GM19324 (cell line): ENCODE measurements around the gene LCK.
A peak's percentile ranks its signal among the peaks of the same experiment; 100 is the strongest.

Experiments
- ATAC-seq: cut with Tn5 transposase; IDR thresholded peaks from one replicate; pipeline ENCODE4 v1.9.1; 2021; ENCODE audit warnings: mild to moderate bottlenecking, moderate library complexity; ENCODE audit not compliant: unreplicated experiment, low FRiP score

LCK gene

DNA sequence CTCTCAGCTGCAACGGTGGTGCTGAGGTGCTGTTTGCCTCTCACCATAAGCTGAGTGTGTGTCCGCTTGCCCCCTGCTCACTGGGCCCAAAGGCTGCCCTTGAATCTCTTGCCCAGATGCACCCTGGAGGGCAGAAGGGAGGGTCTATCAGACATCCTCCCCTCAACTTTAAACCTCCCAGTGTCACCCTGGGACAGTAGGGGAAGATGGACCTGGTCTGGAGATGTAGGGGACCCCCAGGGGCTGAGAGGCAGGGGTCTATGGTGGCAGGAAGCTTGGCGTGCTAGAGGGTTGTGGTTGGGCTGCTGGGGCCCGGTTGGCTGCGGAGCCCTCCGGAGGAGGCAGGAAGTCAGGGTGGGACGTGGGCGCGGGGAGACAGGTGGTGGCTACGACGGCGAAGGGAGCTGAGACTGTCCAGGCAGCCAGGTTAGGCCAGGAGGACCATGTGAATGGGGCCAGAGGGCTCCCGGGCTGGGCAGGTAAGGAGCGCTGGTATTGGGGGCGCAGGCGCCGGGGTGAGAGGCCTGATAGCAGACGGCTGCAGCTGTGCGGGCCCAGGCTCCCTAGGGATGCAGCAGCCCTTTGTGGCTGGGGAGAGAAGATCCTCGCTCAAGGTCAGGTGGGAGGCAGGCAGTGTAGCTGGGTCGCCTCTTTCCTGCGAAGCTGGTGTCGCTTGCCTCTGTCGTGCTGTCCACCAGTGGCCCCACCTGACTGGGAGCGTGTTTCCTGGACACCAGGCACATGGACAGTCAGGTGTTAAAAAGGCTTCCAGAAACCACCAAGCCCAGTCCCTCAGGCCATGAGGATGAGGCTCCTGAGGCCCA is at the start of gene LCK:
TSS of gene LCK (plus strand) at position 373 of the 824 bp plus-strand sequence. CDS start 23,065 bp downstream, outside the sequence.
- ATAC-seq: no peak

DNA sequence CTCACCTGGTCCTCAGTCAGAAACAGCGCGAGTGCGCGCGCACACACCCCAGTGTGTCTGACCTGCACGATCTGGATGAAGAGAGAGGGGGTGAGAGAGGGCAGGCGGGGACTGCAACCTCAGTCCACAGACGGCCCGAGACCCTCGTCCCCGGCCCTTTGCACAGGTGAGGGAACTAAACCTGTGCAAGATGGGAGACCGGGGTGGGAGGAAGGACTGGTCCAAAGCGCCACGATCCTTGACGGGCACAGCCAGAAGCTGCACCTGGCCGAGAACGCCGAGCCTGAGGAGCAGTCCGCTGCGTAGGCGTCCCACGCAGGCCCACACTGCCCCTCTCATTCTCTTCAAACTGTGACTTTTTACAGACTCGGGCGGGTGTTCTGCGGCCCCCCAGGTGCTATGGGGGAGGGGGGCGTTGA is 46.1 kb upstream of the LCK start:
- no peak for ATAC-seq

DNA sequence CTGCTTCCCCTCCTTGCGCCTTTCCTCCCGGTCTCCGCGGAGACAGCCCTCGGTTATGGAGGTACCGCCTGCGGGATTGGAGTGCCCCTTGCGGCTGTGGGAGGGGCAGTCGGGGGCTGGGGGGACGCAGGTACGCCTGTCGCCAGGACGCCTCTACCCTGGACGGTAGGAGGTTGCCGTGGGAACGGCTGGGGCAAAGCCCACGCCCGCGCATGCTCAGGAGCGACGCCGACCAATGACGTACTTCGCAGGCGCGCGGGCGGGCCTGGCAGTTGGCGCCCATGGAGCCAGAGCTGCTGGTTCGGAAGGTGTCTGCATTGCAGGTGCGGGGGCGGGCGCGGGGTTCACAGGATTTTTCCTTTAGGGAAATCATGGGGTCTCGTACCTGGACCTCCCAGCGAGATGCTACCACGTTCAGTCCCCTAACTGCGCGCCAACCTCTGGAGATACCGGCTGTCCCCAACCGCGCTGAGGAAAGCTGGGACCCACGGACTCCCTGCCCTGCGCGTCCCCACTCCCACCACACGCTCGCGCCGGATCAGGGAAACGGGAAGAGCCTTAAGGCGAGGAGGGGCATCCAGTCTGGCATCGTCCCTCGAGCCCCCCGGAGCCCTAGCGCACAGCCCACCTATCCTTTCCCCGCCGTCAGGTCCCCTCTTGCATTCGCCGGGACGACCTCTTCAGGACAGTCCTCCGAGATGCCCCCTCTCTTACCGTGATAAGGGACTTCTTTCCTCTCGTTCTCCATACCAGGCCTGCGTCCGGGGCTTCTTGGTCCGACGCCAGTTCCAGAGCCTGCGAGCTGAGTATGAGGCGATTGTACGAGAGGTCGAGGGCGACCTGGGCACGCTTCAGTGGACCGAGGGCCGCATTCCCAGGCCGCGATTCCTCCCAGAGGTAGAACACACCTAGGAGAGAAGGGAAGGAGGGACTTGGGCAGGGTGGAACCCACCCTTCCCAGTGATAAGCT is 45.4 kb upstream of the LCK start, which contains the start of gene IQCC:
TSS of gene IQCC (plus strand) at position 271 of the 970 bp plus-strand sequence. CDS start at position 282, 11 bp downstream.
- ATAC-seq: no peak

DNA sequence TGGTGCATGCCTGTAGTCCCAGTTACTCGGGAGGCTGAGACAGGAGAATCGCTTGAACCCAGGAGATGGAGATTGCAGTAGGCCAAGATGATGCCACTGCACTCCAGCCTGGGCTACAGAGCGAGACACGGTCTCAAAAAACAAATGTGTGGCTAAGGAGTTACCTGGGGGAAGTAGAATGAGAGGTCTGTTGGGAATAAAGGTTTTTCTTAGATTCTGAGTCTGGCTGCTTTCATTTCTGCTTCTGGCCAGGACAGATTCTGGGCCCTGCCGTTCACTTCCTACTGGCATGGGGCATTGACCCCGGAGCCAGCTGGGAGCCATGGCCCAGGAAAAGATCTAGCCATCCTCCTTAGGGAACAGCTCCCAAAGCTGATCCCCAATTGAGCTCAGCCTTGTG is 42.6 kb upstream of the LCK start:
- ATAC-seq: no peak

DNA sequence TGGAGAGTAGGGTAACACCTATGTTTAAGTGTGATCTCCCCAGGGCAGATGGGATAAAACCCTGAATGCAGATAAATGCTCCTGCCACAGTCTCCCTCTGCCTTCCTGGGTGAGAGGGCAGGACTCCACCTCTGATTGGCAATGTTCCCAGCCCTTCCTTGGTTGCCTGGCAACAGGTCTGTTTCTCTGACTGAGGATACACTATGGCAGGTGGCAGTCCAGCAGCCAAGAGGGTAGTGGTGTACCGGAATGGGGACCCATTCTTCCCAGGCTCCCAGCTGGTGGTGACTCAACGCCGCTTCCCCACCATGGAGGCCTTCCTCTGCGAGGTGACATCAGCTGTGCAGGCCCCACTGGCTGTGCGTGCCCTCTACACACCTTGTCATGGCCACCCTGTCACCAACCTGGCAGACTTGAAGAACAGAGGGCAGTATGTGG is 42.2 kb upstream of the LCK start, which contains the start of gene DCDC2B:
TSS of gene DCDC2B (plus strand) at position 199 of the 438 bp plus-strand sequence. CDS start at position 204, 5 bp downstream.
- no peak for ATAC-seq

DNA sequence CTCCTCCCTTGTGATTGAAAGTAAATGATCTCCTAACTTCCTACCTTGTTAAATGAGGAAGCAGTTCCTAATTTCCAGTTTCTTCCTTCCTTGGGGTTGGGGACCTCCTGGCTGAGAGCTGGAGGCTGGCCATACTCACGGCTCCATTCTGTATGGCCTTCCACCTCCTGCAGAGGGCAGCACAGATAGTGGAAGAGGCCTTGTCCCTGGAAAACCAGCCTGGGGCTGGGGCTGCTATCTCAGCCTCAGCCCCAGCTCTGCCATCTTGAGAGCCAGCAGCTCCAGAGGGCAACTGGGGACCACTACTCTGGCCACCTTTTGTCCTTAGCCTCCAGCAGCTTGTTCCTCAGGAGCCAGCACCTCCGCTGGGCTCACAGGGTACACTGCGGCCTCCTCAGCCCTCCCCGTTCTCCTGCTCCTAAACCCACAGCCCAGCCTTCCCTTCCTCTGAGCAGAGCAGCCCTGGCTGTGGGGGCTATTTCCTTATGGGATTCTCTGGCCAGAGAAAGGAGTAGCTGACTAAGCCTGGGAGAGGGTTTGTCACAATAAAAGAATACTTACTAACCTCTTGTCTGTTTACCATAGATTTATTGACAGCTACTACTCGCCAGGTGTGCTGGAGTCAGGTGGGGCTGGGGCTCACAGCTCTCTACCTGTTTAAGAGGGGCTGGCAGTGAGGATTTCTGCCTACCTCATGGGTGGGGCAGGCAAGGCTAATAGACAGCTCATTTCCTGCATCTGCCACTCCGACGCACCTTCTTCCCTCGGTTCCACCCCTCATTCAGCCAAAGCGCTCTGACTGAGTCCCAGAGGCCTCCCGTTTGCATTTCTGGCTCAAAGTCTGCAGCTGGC is 35.2 kb upstream of the LCK start:
- ATAC-seq: no peak

DNA sequence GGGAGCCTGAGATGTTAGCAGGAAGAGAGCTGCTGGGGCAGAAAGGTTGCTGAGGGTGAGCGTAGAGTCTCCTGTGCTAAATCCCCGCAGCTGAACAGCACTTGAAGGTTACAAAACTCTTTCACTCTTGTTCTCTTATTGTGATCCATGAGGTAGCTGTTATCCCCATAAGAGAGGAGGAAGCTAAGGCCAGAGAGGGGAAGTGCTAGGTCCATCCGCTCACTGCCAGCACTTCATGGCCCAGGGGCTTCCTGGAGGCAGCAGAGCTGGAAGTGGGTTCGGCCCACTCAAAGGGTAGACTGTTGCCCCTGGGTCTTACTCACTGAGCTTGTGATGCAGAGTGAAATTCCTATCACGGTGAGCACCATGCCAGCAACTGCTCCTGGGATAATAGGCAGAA is 34.5 kb upstream of the LCK start:
- ATAC-seq: no peak

DNA sequence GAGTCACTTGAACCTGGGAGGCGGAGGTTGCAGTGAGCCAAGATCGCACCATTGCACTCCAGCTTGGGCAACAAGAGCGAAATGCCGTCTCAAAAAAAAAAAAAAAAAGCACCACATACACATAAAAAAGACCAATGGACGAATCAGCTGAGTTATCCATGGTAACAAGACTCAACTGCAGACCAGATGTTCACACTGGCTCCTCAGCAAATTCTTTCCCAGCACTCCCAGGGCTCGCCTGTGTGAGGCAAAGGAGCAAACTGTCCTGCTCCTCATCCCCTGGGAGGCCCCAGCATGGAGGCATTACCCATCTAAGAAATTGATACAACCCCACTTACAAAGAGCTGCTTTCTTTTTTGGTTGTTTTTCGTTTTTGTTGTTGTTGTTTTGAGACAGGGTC is 32.0 kb upstream of the LCK start:
- ATAC-seq: no peak

DNA sequence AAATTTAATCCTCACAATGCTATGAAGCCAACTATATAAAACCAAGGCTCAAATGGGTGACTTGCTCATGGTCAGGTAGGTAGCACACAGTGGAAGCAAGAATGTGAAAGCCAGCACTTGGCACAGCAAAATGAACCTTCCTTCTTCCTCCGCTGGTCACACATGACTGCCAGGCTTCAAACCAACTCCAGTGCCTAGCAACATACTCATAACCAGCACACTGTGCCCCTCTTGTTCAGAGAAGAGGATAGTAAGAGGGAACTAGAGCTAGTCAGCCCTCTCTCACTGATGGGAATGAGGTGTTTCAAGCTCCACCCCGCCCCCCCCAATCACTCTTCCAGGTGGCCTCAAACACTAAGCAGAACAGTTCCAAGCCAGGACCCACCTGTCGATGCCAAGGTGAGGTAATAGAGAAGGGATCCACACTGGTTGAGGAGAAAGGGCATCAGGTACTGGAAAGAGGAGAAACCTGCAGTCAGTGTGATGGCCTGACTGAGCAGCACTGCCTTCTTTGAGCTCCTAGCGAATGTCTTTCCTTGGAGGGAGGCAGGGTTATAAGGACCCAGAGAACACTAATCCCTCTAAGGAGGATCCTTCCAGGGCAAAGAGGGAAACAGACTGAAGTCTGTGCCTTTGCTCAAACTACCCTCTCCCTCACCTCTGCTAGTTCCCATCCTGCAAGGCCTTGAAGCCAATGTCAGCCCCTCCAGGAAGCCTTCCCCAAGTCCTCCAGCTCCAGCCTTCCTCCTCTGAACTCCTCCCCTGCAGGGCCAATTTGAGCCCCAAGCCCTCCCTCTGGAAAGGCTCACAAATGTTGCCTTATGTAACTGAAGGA is 30.1 kb upstream of the LCK start:
- ATAC-seq: no peak

DNA sequence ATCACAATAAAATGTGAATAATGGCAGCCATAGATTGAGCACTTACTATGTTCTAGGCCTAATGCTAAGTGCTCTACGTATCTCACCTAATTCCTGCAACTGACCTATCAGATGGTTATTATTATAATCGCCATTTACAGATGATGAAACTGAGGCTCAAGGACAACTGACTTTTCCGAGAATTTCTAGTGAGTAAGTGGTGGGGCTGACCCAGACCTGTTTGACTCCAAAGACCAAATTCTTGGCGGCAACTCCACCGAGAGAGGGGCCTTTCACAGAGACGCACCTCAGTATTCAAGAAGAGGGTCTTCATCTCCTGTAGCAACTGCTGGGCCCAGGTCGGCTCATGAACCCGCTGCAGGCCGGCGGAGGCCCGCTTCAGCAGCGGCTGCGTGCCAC is 29.5 kb upstream of the LCK start:
- no peak for ATAC-seq

DNA sequence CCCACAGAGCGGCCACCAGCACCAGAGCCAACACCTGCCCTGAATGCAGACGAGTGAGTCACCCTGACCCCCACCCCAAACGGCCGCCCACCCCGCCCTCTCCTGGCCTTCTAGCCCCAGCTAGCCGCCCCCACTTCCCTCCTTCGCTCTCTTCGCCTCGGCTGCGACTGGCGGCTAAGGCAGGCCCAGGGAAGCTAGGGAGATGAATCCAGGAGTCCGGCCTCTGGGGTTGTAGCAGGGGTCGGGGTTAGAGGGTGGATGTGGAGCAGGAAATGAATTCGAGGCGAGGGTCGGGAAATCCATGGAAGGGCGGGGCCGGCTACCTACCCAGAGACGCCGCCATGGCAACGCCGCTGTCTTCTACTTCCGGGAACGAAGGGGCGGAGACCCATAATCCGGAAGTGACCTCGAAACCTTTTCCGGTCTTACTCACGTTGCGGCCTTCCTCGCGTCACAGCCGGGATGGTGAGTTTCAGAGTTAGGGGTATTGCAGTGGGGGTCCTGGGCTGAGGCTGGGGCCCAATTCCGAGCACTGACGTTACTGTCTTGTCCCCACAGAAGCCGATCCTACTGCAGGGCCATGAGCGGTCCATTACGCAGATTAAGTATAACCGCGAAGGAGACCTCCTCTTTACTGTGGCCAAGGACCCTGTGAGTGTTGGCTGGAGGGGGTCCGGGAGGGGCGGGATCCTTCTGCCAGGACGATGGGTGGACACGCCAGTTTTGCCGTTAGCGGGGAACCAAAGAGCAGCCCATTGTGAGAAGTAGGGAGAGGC is 28.9 kb upstream of the LCK start, which contains the start of the genes EIF3I and TMEM234:
TSS of gene EIF3I (plus strand) at position 428 of the 776 bp plus-strand sequence. CDS start at position 463, 35 bp downstream.
TSS of gene TMEM234 (minus strand) at position 374 of the 776 bp plus-strand sequence. CDS start at position 343, 31 bp downstream.
- peak; percentile 89 for ATAC-seq

DNA sequence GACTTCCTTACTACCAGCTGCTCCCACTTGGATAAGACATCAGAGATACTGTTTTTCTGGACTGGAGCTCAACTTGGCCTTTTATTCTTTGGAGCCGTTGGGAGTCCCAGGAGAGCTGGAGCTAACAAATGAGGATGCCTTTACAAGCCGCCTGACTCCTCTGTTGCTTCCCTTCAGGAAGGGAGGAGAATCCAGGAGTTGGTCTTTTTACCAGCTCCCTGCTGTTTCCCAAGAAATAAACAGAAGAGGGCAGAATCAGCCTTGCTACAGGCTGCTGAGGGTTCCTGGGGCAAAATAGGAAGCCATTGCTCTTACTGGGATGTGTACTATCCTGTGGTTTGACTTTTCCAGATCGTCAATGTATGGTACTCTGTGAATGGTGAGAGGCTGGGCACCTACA is 27.4 kb upstream of the LCK start:
- no peak for ATAC-seq

DNA sequence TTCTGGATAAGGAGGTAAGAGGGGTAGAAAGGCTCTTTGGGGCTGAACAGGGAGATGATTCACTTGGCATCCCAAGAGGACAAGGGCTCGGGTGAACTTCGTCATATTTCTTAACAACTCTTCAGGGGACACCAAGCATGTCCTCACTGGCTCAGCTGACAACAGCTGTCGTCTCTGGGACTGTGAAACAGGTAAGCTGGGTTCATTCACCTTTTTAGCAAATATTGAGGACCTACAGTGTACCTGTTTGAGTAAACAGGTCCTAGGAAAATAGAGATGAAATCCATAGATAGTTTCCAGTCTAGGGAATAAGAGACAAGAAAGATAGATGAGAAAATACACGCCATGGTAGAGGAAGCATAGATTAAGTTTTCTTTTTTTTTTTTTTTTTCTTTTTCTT is 26.8 kb upstream of the LCK start:
- ATAC-seq: no peak

DNA sequence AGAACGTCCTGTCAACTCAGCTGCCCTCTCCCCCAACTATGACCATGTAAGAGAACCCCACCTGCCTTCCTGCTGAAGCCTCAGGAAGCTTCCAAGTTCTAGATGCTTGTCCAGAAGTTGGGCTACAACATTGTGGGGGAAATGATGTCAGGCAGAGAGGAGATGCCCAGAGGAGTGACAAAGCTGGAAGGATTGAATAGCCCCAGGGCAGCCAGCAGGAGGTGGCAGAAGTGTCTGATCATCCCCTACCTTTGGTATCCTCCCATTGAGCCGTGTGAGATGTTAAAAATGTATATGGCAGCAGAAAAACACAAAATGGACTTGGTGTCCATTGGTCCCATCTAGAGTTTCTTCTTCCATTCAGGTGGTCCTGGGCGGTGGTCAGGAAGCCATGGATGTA is 22.3 kb upstream of the LCK start:
- no peak for ATAC-seq

DNA sequence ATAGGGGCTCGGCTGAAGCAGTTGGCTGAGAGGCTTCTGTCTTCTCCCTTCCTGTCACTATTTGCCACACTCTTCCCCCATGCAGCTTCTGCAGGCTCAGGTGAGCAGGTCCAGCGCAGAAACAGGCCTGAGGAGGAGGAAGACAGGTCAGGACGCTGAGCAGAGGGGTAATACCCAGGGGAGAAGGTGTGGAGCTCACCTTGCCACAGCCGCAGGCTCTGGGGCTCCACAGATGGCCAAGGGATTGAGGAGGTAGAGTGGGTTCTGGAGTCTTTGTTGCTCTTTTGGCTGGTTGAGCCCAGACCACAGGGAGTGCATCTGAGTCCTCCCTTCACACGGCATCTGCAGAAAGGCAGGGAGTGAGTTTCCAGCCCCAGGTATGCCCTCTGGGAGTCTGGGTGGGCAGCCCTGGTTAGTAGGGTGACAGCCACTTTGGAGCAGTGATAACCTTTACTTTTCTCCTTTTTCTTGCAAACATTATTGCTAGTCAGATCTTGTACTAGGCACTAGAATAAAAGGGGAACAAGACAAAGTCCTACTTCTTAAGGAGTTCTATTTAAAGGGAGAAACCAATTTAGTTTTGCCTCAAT is 19.1 kb upstream of the LCK start:
- ATAC-seq: no peak

DNA sequence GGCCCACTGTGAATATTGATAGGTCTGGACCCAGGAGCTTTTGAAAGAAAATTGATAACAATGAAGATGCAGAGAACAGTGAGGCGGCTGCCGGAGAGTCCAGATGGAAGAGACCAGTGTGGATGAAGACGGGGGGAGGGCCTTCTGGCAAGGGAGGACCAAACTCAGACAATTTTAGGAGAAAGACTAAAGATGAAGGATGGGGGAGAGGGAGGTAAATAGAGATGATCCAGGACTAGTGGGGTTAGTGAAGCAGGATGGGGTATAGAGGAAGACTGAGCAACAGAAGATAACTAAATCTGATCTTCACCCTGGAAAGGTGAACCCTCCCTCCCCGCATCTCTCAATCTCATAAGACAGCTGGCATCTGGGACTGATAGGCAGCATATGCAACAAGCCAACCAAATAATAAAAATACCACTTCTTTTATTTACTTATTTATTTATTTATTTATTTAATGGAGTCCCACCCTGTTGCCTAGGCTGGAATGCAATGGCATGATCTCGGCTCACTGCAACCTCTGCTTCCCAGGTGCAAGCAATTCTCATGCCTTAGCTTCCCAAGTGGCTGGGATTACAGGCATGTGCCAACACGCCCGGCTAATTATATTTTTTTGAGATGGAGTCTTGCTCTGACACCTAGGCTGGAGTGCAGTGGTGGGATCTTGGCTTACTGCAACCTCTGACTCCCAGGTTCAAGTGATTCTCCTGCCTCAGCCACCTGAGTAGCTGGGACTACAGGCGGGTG is 18.3 kb upstream of the LCK start:
- ATAC-seq: no peak

DNA sequence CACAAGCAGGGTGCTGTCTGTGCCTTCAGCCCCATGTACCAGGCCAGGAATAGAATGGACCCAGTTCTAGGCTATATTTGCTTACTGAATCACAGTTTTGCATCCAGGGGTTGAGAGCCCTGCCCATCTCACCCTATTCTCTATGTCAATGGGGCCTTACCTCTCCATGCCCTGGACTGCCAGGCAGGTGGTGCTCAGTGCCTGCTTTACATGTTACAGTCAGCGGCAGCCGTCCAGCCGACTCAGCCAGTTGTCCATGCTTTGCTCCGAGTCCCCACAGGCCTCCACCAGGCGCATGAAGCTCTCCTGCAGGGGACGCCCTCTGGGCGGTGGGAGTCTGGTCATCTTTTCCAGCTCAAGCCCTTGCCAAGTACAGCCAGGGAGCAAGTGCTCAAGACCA is 16.3 kb upstream of the LCK start:
- no peak for ATAC-seq
